Ishikawa (cell line): Measurements from ENCODE around the gene IQCF6.
A peak's percentile ranks its signal among the peaks of the same experiment; 100 is the strongest.

Experiments
- CEBPB ChIP-seq: IDR thresholded peaks from 2 replicates; pipeline ENCODE4 v1.6.1; 2012
- CREB1 ChIP-seq: IDR thresholded peaks from 2 replicates; pipeline ENCODE4 v1.6.1; 2012; ENCODE audit warnings: low read depth
- EGR1 ChIP-seq: IDR thresholded peaks from 2 replicates; pipeline ENCODE4 v1.6.1; 2012
- EP300 ChIP-seq: IDR thresholded peaks from 2 replicates; pipeline ENCODE4 v1.6.1; 2012; ENCODE audit warnings: borderline replicate concordance
- FOXM1 ChIP-seq: IDR thresholded peaks from 2 replicates; pipeline ENCODE4 v1.6.1; 2012; ENCODE audit warnings: low read depth, borderline replicate concordance
- MAX ChIP-seq: IDR thresholded peaks from 2 replicates; pipeline ENCODE4 v1.6.1; 2012
- NFIC ChIP-seq: IDR thresholded peaks from 2 replicates; pipeline ENCODE4 v1.6.1; 2012
- RAD21 ChIP-seq: IDR thresholded peaks from 2 replicates; pipeline ENCODE4 v1.6.1; 2012; ENCODE audit warnings: low read depth
- REST ChIP-seq: IDR thresholded peaks from 2 replicates; pipeline ENCODE4 v1.6.1; 2012; ENCODE audit warnings: low read depth, mild to moderate bottlenecking
- TAF1 ChIP-seq: IDR thresholded peaks from 2 replicates; pipeline ENCODE4 v1.6.1; 2012; ENCODE audit warnings: low read depth, mild to moderate bottlenecking
- TCF12 ChIP-seq: IDR thresholded peaks from 2 replicates; pipeline ENCODE4 v1.6.1; 2012; ENCODE audit warnings: low read depth
- TEAD4 ChIP-seq: IDR thresholded peaks from 2 replicates; pipeline ENCODE4 v1.6.1; 2012
- USF1 ChIP-seq: IDR thresholded peaks from 2 replicates; pipeline ENCODE4 v1.6.1; 2012
- YY1 ChIP-seq: IDR thresholded peaks from 2 replicates; pipeline ENCODE4 v1.6.1; 2012; ENCODE audit warnings: low read depth
- ZBTB7A ChIP-seq: IDR thresholded peaks from 2 replicates; pipeline ENCODE4 v1.6.1; 2012; ENCODE audit warnings: low read depth

IQCF6 gene

GRCh38 chr3:51802106-51802703 lies 23.2 kb upstream of the IQCF6 start:
- TF ChIP-seq YY1 (no peak), CEBPB (no peak), ZBTB7A (no peak), RAD21 (no peak), TEAD4 (no peak), TAF1 (no peak), CREB1 (no peak), EP300 (no peak), USF1 (no peak), FOXM1 (no peak), TCF12 (no peak), EGR1 (no peak), REST (no peak)

DNA sequence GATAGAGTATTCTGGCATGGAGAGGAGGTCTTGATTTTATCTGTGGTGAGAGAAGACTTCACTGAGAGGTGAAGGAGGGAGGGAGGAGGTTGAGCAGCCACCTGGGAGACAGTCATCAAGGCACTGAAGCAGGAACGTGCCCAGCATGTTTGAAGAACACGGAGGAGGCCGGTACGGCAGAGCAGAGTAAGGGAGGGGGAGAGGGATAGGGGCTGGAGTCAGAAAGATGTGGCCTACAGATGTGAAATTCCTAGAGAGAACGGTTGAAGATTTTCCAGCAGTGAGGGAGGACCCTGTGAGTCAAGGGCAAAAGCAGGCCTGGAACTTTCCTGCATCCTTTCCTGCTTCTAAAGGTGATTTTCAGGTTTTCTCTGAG lies 21.7 kb upstream of the IQCF6 start:
- TF ChIP-seq TAF1 (no peak), TCF12 (no peak), CEBPB (no peak), EGR1 (no peak), NFIC (no peak), USF1 (no peak), YY1 (no peak)

GRCh38 chr3:51799879-51800749 lies 21.1 kb upstream of the IQCF6 start:
- TF ChIP-seq RAD21 = peak; percentile 76
- TF ChIP-seq EGR1 = no peak

GRCh38 chr3:51798411-51798963 lies 19.4 kb upstream of the IQCF6 start:
- TF ChIP-seq USF1 = peak; percentile 81
- TF ChIP-seq CREB1 = no peak
- no peak for TF ChIP-seq ZBTB7A

DNA sequence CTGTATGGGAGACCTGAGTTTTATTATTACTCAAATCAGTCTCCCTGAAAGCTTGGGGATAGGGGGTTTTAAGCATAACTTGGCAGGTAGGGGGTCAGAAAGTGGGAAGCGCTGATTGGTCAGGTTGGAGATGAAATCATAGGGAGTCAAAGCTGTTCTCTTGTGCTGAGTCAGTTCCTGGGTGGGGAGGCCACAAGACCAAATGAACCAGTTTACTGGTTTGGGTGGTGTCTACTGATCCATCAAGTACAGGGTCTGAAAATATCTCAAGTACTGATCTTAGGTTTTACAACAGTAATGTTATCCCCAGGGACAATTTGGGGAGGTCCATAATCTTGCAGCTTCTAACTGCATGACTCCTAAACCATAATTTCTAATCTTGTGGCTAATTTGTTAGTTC lies 17.8 kb upstream of the IQCF6 start:
- TF ChIP-seq NFIC (no peak), FOXM1 (no peak), EP300 (no peak), MAX (no peak)

DNA sequence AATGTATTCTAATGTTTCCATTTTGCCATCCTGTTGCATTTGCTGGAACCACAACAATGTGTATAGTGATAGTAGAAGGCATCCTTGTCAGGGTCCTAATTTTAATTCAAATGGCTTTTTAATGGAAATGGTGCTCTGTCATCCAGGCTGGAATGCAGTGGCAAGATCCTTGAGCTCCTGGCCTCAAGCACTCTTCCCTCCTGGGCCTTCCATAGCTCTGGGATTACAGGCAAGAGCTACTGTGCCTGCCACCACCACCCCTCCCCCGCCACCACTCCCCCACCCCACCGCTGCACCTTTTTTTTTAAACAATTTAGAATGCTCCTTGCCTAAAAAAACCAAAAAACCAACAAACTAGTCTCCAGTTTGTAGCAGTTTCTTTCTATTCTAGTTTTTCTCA lies 15.2 kb upstream of the IQCF6 start:
- TF ChIP-seq TCF12 (no peak), CEBPB (no peak), NFIC (no peak), CREB1 (no peak), MAX (no peak)

- TF ChIP-seq ZBTB7A (no peak), FOXM1 (no peak), EP300 (no peak), CREB1 (no peak), EGR1 (no peak), YY1 (no peak), MAX (no peak), RAD21 (no peak), TEAD4 (no peak), CEBPB (no peak), TAF1 (no peak), NFIC (no peak), USF1 (no peak), REST (no peak)
Measured at GRCh38 chr3:51792206-51792605, 13.2 kb upstream of the IQCF6 start.
